ENCODE measurements around the gene PTPRT. TPM values are rescaled to one million over a fixed set of nuclear protein-coding genes. Genes with fewer than 3 reads are reported as not detected.

The PTPRT gene
- total and polyA plus RNA-seq, 2 of the 13 experiments (the other 11 are each of a cell fraction or from before 2014, with no cell fraction given), result under 0.01 to 0.09 TPM

GRCh38 chr20:42524058-42524457, 665.6 kb downstream of the PTPRT start:
- Histone ChIP-seq H3K79me2 (ENCODE audit: insufficient read depth, low read length) (no peaks in the 10 kb centered on the region), H3K27me3 (ENCODE audit: control insufficient read depth in 1 of 2, insufficient read depth in 2 of 2, low read length in 2 of 2) (no peaks in the 10 kb centered on the region), H3K4me3 (replicated peaks in 1 of 3; ENCODE audit: insufficient read depth in 1 of 3, low read depth in 2 of 3, low read length in 3 of 3) (no peak overlapping the region), H3K9ac (ENCODE audit: insufficient read depth, low read depth, low read length) (no peak overlapping the region), H3K4me2 (ENCODE audit: low read depth, low read length) (no peak overlapping the region), H3K9me3 (ENCODE audit: low read length) (no peaks in the 10 kb centered on the region), H3K27ac (ENCODE audit: extremely low read length, insufficient read depth, low read length) (no peak overlapping the region), H3K36me3 (replicated peaks in 1 of 2; ENCODE audit: control insufficient read depth in 1 of 2, insufficient read depth in 2 of 2, low read length in 2 of 2) (no peaks in the 10 kb centered on the region), H2AFZ (ENCODE audit: low read length) (no peak overlapping the region), H4K20me1 (ENCODE audit: insufficient read depth, low read length) (no peaks in the 10 kb centered on the region), H3K4me1 (ENCODE audit: insufficient read depth, low read length) (no peaks in the 10 kb centered on the region)
- ChIA-PET POLR2A (no interaction called here), CTCF (ENCODE audit: low intra/inter-chr PET ratio, low total read pairs) (no interaction called here)
- 0% methylated on average over 1 of the region's 1 CpG for WGBS (ENCODE audit: low lambda C conversion rate)
- TF ChIP-seq YEATS2 (CRISPR knock-in tag; IDR thresholded peaks at IDR 0.05; ENCODE audit: borderline replicate concordance) (no peak), JUNB (CRISPR knock-in tag; IDR thresholded peaks at IDR 0.05; ENCODE audit: borderline replicate concordance) (no peak), MAFF (IDR thresholded peaks at IDR 0.05; ENCODE audit: low read depth, low read length) (peak; percentile 73), MAFK (conservative IDR thresholded peaks at IDR 0.05 in 1 of 2, IDR thresholded peaks at IDR 0.05 in 1 of 2; ENCODE audit: low read length in 2 of 2) (peak; percentile 58 to 72; a peak in 3 of 4 replicates)
- intact Hi-C loops (cut with micrococcal nuclease; ENCODE audit: unreplicated experiment) (no loop called here), in situ Hi-C loops (cut with HindIII; ENCODE audit: extremely low pct_ligation_motif_present, low pct_unique_long_range_greater_than_20kb) (no loop called here)
- FAIRE-seq (no peak), DNase-seq (ENCODE audit: low spot score) (no peak), ATAC-seq (no peak)
- BruUV-seq (replicated peaks), result no TSS peak

GRCh38 chr20:42516692-42517091, 673.0 kb downstream of the PTPRT start:
- BruUV-seq (replicated peaks), result no TSS peak
- ChIA-PET POLR2A (no interaction called here), CTCF (ENCODE audit: low intra/inter-chr PET ratio, low total read pairs) (no interaction called here)
- in situ Hi-C loops (cut with HindIII; ENCODE audit: extremely low pct_ligation_motif_present, low pct_unique_long_range_greater_than_20kb), result no loop called here
- 7% methylated on average over 3 of the region's 3 CpGs for WGBS (ENCODE audit: low lambda C conversion rate)
- H3K27me3 ChIP-seq (ENCODE audit: control insufficient read depth in 1 of 2, insufficient read depth in 2 of 2, low read length in 2 of 2), result no peaks in the 10 kb centered on the region
- H3K9ac ChIP-seq (ENCODE audit: insufficient read depth, low read depth, low read length), result no peak overlapping the region
- ATAC-seq (no peak), FAIRE-seq (no peak), DNase-seq (ENCODE audit: low spot score) (no peak)
- H3K4me2 ChIP-seq (ENCODE audit: low read depth, low read length), result no peak overlapping the region
- no peaks in the 10 kb centered on the region for H3K79me2 ChIP-seq (ENCODE audit: insufficient read depth, low read length)
- H2AFZ ChIP-seq (ENCODE audit: low read length), result no peak overlapping the region
- no peaks in the 10 kb centered on the region for H4K20me1 ChIP-seq (ENCODE audit: insufficient read depth, low read length)
- no peaks in the 10 kb centered on the region for H3K9me3 ChIP-seq (ENCODE audit: low read length)
- no peak overlapping the region for H3K27ac ChIP-seq (ENCODE audit: extremely low read length, insufficient read depth, low read length)
- H3K36me3 ChIP-seq (replicated peaks in 1 of 2; ENCODE audit: control insufficient read depth in 1 of 2, insufficient read depth in 2 of 2, low read length in 2 of 2), result no peaks in the 10 kb centered on the region
- no peaks in the 10 kb centered on the region for H3K4me1 ChIP-seq (ENCODE audit: insufficient read depth, low read length)
- no peak overlapping the region for H3K4me3 ChIP-seq (replicated peaks in 1 of 3; ENCODE audit: insufficient read depth in 1 of 3, low read depth in 2 of 3, low read length in 3 of 3)
- intact Hi-C loops (cut with micrococcal nuclease; ENCODE audit: unreplicated experiment), result no loop called here
- TF ChIP-seq BCL3 (CRISPR knock-in tag; IDR thresholded peaks at IDR 0.05) (no peak), FOSL2 (CRISPR knock-in tag; IDR thresholded peaks at IDR 0.05) (no peak), AKAP8 (CRISPR knock-in tag; IDR thresholded peaks at IDR 0.05) (no peak), UBTF (CRISPR knock-in tag; IDR thresholded peaks at IDR 0.05) (no peak), ZNF431 (CRISPR knock-in tag; IDR thresholded peaks at IDR 0.05; ENCODE audit: borderline replicate concordance, low read depth) (no peak), RORA (CRISPR knock-in tag; IDR thresholded peaks at IDR 0.05) (no peak), MAFF (IDR thresholded peaks at IDR 0.05; ENCODE audit: low read depth, low read length) (peak; percentile 85), ZNF652 (CRISPR knock-in tag; IDR thresholded peaks at IDR 0.05; ENCODE audit: borderline replicate concordance, low read depth) (no peak), ZNF556 (CRISPR knock-in tag; IDR thresholded peaks at IDR 0.05; ENCODE audit: borderline replicate concordance) (no peak), FLYWCH1 (CRISPR knock-in tag; IDR thresholded peaks at IDR 0.05) (no peak), ZBTB20 (CRISPR knock-in tag; IDR thresholded peaks at IDR 0.05; ENCODE audit: borderline replicate concordance, low read depth) (no peak), ZNF441 (CRISPR knock-in tag; IDR thresholded peaks at IDR 0.05; ENCODE audit: borderline replicate concordance) (no peak), HES4 (CRISPR knock-in tag; IDR thresholded peaks at IDR 0.05; ENCODE audit: borderline replicate concordance) (no peak), MAFK (conservative IDR thresholded peaks at IDR 0.05 in 1 of 2, IDR thresholded peaks at IDR 0.05 in 1 of 2; ENCODE audit: low read length in 2 of 2) (peak; percentile 79 to 89)
